Measurements from ENCODE around the gene TPPP3. TPM values are rescaled to one million over a fixed set of nuclear protein-coding genes. Genes with fewer than 3 reads are reported as not detected.
"Not testable (repeated sequence)": the region's sequence is repeated elsewhere in the genome, so short reads cannot be mapped to it uniquely, and the experiment has no call there.

TPPP3 gene
- total RNA-seq, 4 donors from 2014 or later: 29.6 to 197 (median 89.7) TPM

DNA sequence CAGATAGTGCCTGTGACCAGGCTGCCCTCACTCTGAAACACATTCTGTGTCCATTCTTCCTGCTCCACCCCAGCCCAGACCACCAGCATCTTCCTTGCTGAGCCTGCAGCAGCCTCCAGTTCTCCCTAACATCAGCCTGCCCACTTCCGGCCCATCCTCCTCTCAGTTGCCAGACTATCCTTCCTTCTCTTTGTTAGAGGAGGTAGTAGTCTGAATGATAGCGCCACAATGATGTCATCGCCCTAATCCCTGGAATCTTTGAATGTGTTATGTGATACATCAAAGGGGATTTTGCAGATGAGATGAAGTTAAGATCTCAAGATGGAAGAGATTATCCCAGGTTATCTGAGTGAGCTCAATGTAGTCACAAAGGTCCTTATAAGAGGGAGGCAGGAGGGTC lies 26.2 kb upstream of the TPPP3 start:
- intact Hi-C loops (cut with DNase I; ENCODE audit: low total_unique reads): no loop called here
- WGBS, 2 donors: 77 to 85% methylated on average over 3 of the region's 3 CpGs
- TF ChIP-seq POLR2A (IDR thresholded peaks at IDR 0.05): no peak
- TF ChIP-seq, protein P1, sequence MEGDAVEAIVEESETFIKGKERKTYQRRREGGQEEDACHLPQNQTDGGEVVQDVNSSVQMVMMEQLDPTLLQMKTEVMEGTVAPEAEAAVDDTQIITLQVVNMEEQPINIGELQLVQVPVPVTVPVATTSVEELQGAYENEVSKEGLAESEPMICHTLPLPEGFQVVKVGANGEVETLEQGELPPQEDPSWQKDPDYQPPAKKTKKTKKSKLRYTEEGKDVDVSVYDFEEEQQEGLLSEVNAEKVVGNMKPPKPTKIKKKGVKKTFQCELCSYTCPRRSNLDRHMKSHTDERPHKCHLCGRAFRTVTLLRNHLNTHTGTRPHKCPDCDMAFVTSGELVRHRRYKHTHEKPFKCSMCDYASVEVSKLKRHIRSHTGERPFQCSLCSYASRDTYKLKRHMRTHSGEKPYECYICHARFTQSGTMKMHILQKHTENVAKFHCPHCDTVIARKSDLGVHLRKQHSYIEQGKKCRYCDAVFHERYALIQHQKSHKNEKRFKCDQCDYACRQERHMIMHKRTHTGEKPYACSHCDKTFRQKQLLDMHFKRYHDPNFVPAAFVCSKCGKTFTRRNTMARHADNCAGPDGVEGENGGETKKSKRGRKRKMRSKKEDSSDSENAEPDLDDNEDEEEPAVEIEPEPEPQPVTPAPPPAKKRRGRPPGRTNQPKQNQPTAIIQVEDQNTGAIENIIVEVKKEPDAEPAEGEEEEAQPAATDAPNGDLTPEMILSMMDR (IDR thresholded peaks at IDR 0.05): no peak
- DNase-seq (ENCODE audit: low spot score in 2 of 2): no peak
- no peak overlapping the region for H3K4me3 ChIP-seq (ENCODE audit: low read depth, poor library complexity, severe bottlenecking)

DNA sequence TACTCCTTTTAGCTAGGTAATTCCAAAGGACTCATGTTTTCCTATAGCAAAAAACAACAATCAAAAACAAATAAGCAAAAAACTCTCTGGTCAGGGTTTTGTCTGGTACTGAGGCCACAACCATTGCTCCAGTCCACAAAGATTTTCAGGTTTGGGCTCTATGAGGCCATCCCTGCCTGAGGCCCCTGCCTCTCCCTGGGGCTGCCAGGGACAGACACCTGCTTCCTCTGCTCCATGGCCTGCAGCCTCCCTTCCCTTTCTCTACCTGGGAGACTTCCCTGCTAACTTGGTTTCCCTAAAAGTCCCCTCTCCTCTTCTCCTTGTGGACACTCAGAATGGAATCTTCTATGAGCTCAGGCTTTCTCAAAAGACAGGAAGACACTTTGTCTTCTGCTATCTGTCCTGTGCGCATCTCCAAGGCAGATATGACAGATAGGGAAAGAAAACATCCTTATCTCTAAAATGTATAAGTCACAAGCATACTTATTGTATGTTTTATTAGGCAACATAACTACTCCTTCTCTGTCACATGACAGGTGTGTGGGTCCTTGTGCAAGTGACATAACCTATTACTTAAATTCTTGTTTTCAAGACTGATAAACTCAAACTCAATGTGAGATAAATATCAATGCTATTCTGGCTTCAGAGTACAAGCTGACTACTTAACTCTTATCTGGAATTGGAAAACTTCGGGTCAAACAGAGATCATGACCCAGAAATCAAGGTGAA lies 24.2 kb upstream of the TPPP3 start:
- intact Hi-C loops (cut with DNase I; ENCODE audit: low total_unique reads): no loop called here
- 77 to 84% methylated on average over 2 of the region's 2 CpGs for WGBS, 2 donors
- TF ChIP-seq POLR2A (IDR thresholded peaks at IDR 0.05): no peak
- TF ChIP-seq, protein P1 (IDR thresholded peaks at IDR 0.05): no peak
- DNase-seq (ENCODE audit: low spot score in 2 of 2): no peak
- no peak overlapping the region for H3K4me3 ChIP-seq (ENCODE audit: low read depth, poor library complexity, severe bottlenecking)

- WGBS, 2 donors: 2% methylated on average over 38 to 52 of the region's 73 CpGs
- no peak for DNase-seq (ENCODE audit: low spot score in 2 of 2)
- intact Hi-C loops (cut with DNase I; ENCODE audit: low total_unique reads): no loop called here
- no peak for TF ChIP-seq POLR2A (IDR thresholded peaks at IDR 0.05)
- TF ChIP-seq, protein P1 (IDR thresholded peaks at IDR 0.05): no peak
- peak within 1 kb of the TSS; percentile 57 for H3K4me3 ChIP-seq (ENCODE audit: low read depth, poor library complexity, severe bottlenecking)
Observed at GRCh38 chr16:67415872-67416793, 22.8 kb upstream of the TPPP3 start, which contains the start of gene ZDHHC1. Gene ZDHHC1, minus strand, starts transcription at chr16:67416477. Its CDS starts 8,702 bp downstream, at chr16:67407775.

- whole genome bisulfite sequencing, 2 donors: 74 to 79% methylated on average over 19 of the region's 19 CpGs
Observed at GRCh38 chr16:67415421-67415820, 22.1 kb upstream of the TPPP3 start.

DNA sequence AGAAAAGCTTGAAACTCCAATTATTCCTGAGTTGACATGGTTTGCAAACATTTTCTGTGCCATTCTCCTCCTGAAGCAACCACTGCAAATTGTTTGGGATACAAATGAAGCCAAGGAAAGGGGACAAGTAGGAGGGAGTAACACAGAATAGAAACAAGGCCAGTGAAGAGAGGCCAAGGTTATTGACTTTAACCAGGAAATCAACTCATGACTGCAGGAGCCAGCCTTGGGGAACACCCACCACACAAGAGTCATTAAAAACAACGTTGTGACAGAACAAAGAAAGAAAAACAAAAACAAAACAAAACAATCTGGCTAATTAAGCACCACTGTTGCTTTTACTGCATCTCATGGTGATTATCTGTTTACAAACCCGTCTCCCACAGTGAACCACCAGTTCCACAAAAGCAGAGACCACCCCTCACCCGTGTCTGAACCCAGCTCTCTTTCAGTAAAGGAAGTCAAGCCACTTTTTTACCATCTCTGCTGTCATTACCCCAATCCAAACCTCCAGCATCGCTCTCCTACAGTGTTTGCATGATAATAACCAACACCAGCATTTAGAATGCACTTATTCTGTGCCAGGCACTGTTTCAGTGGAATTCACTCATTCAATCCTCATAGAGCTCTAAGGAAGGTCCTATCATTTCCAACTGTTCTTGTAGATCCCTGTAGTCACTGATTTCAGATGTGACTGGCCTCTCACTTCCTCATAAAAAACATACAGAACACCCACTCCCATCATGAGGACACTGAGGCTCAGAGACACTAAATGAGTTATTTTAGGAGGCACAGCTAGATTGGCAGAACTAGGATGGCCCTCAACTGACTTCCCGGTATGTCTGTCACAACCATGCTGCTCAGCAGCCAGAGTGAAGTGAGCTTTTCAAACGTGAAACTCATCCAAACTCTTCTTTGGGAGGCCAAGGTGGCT lies 20.9 kb upstream of the TPPP3 start:
- DNase-seq (ENCODE audit: low spot score in 2 of 2): no peak
- intact Hi-C loops (cut with DNase I; ENCODE audit: low total_unique reads): no loop called here
- 43 to 47% methylated on average over 6 of the region's 6 CpGs for WGBS, 2 donors
- H3K4me3 ChIP-seq (ENCODE audit: low read depth, poor library complexity, severe bottlenecking): no peak overlapping the region
- TF ChIP-seq POLR2A (IDR thresholded peaks at IDR 0.05): no peak
- TF ChIP-seq, protein P1 (IDR thresholded peaks at IDR 0.05): no peak

More at GRCh38 chr16:67415421-67415820, 22.1 kb upstream of the TPPP3 start:
- DNase-seq (ENCODE audit: low spot score in 2 of 2); intact Hi-C loops (cut with DNase I; ENCODE audit: low total_unique reads); H3K4me3 ChIP-seq (ENCODE audit: low read depth, poor library complexity, severe bottlenecking): not testable (repeated sequence)

Data from lower leg skin (tissue), 4 donors.